Left forelimb (tissue), 1 donor: ENCODE measurements around the gene CCDC167.

Experiments used
- DNase-seq: peaks from one replicate; pipeline ENCODE4 v3.0.0-alpha.2; 2018; ENCODE audit warnings: low spot score

Gene CCDC167

DNA sequence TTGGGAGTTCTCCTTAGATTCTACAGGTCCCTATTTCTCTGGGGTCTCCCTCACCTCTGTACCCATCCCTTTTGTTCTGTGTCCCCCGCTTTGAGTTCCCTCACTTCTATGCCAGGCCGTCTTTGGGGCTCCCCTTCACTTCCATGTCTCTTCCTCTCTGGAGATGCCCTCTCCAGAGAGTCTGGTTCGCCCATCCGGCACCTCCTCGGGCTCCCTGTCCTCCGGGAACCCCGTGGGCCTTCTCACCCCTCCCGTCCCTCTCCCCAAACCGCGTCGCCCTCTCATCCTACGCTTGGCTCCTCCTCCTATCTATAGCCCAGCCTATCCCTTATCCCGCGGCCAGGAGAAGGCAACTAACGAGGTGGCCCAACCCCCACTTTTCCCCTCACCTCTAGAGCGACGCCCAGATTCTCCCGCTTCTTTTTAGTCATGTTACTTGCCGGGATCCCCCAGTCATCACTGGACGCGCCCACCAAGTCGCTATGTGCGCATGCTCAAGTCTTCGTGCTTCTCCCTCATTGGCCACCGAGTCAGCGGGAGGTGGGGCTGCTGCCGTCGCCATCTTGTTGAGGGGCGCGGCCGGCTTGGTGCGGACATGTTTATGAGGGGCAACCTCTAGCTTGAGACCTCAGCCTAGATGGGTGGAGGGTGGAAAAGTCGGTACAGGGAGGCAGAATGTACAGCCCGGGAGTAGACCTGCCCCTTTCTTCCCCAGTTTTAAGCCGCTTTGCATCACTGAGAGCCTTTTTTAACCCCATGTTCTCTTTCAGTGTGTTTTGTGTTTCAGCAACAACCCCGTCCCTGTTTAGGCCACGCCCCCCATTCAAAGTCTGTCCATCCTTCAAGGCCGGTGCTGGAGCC is at the start of gene CCDC167:
CCDC167 (minus strand) TSS at position 461 of the 861 bp plus-strand sequence; CDS start at position 431, 30 bp downstream.
- DNase-seq: peak; percentile 95

DNA sequence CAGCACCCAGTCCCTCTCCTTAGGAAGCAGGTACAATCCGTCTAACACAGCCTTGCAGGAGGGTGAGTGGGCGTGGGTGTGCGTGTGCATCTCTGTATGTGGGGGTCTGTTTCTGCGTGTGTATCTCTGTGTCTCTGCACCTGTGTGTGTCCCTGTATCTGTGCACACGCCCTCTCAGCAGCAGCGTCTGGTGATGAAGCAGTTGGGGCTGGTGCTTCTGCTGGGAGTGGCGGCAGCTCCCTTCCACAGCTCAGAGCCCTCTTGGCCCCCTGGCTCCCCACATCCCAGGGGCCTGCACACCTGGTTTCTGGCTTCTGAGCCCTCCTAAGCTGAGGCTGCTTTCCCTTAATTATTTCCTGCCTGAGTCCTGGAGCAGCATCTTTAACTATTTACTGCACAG is 49.5 kb upstream of the CCDC167 start:
- DNase-seq: no peak

DNA sequence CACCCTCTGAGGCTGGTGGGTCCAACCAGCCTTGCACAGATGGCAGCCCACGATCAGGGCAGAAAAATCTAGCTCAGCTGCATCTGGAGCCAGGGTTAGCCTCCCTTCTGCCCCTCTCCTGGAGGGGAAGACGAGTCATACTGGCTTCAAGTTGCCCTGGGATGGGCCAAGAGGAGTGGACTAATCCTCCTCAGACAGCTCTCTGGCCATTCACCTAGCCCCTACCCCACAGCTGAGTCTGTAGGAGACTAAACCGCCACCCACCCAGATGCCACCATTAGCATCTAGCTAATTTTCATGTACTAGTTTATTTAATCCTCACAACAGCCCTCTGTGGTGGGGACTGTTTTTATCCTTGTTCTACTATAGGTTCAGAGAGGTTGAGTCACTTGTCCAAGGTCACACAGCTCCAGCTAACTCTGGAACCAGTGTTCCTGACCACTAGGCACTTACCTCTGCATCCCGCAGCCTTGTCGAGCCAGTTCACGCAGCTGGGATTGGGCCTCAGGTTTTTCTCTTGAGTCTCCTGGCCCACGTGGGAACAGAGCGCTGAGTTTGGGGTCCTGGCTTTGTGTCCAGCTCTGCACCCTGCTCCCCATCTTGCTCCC is 48.5 kb upstream of the CCDC167 start:
- DNase-seq: no peak

DNA sequence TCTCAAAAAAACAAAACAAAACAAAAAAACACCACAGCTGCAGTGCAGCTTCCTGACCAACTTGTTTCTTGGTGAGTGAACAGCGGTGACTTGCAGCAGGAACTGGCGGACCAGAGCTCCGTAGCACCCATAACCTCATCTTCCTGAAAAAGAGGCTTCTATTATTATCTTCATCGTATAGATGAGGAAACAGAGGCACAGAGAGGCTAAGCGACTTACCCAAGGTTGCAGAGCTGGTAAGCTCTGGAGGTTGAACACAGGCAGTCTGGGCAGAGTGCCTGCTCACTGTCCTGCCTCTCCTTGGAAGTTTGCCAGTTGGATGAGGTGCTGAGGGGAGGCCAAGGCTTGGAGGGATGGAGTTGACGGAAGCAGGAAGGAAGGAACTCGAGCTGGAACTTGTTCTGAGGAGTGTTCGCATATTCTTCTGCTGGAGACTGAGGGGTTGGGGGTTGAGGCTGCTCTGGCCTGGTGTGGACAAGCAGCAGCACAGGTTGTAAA is 47.9 kb upstream of the CCDC167 start:
- DNase-seq: no peak

DNA sequence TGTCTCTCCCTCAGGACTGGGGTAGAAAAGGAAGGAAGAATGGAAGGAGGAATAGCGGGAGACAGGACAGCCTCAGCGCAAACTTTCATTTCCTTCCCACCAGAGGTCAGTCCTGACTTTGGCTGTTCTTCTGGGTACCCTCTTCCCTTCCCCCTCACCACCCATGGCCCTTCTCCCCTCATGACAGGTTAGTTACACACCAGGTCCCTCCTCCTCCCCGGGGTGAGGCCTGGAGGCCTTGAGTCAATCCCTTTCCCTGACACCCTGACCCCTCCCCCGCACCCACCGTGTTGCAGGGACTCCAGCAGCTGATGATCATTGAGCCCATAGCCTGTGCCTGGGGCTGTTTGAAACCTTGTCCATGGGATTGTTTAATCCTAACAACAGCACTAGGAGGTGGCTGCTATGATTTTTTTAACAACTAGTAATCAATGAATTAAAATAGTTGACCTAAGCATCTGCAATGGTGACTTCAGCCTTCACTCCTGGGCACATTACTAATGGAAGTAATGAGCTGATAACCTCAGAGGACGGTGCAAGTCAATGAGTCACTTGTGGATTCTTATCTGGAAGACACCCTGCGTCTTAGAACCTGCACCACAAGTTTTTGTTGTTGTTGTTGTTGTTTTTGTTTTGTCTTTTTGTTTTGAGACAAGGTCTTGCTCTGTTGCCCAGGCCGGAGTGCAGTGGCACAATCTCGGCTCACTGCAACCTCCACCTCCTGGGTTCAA is 46.6 kb upstream of the CCDC167 start:
- DNase-seq: no peak

DNA sequence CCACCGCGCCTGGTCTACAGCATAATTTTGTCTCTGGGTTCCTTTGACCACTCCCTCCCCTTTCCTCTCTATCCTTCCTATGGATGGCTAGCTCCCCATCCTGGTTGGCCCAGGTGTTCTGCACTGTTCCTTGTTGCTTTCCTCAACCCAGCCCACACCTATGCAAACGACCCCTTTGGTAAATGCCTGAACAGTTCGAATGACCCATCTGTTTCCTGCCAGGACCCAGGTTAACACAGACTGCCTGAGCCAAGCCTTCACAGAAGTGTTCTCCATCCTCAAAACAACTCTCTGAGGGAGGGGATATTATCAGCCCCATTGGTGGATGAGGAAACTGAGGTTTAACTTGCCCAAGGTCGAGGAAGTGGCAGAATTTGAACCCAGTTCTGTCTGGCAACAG is 44.8 kb upstream of the CCDC167 start:
- no peak for DNase-seq

- no peak for DNase-seq
Measured at GRCh38 chr6:37543361-37543760, 43.7 kb upstream of the CCDC167 start.

- no peak for DNase-seq
Measured at GRCh38 chr6:37541346-37541745, 41.7 kb upstream of the CCDC167 start.

- no peak for DNase-seq
Measured at GRCh38 chr6:37540390-37540789, 40.7 kb upstream of the CCDC167 start.

DNA sequence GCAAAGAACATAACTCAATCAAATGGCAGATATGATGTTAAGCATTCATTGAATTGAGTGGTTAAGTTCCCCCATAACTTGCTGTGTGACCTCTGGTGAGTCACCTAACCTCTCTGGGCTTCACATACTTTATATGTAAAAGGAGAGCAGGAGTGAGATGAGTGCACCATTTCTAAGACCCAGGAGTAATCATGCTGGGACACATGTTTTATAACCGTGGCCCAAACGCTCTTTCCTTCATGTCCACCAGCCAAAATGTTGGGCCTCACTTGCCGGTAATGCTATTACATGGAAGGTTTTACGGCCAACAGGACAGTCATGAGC is 40.3 kb upstream of the CCDC167 start:
- no peak for DNase-seq

GRCh38 chr6:37539171-37540028 is 39.7 kb upstream of the CCDC167 start:
- DNase-seq: no peak

GRCh38 chr6:37538107-37538506 is 38.4 kb upstream of the CCDC167 start:
- DNase-seq: no peak

- no peak for DNase-seq
Measured at GRCh38 chr6:37537548-37537947, 37.9 kb upstream of the CCDC167 start.

DNA sequence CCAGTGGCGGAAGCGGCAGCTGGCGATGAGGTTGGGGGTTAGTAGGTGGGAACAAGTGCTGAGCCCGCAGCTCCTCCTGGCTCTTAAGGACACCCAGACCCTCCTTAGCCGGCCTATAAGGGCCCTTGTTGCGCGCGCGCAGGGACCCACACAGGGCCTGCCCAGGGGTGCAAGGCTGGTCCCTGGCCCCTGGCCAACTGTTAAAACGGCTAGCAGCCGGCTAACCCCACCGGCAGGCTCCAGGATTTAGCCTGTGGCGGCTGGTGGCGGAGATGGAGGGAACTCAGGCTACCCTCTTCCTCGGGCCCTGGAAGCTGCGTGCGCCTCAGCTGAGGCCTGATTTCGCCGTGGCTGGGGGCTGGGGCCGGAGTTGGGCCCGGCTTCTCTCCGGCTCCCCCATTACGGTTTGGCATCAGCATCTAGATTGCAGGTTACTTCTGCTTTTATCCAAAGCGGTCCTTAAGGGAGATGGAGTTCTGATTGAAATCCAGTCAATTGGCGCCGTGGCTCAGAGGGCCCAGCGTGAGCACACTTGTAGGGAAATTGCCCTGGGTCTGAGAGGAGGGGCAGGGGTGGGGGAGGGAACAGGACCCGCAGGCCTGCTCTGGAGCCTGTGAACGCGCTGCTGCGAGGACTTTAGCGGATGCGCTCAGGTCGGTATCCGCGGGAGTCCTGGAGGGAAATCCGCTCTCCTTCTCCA is 36.9 kb upstream of the CCDC167 start:
- no peak for DNase-seq

DNA sequence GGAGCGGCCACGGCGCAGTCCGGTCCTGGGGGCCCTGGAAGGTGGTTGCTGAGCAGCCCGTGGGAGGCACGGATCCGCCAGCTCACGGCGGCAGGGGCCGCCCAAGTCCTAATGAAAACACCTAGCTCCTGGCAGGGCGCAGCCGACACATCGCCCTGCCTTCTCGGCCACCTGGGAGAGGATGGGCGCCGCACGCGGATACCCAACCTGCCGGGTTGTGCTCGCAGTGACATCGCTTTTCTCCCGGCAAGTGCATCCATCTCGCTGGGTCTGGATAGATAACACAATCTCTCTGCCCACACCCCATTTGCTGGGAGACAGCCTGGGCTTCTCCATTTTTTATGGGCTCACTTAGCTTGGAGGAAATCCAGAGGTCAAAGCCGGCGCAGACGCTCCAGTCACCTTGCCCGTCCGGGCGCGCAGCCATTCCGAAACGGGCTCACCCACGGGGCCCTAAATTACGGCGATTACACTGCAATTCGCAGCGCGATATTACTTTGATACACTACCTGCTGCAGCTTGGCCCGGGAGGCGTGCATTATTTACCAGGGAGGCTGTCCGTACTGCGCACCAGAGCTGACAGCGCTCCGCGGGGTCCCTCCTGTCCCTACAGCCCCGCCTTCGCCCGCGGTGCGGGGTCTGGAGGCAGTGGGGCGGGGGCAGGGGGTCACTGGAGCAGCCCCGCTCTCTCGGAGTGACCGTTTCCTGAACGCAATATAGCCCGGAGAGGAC is 36.2 kb upstream of the CCDC167 start:
- no peak for DNase-seq

DNA sequence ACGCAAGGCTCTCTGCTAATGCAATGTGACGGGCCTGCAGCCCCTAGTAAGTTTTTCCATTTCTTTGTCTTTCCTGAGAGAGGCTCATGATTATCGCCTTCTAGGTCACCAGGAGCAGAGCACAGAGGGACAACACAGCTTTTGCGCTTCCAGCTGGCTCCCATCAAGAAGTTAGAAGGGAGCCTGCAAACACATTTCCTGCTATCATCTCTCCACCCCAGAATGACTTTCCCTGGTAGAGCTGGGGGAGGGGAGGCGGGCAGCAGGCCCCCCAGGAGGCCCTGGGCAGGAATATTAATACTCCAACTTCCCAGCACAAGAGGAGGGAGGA is 35.7 kb upstream of the CCDC167 start:
- DNase-seq: no peak

- no peak for DNase-seq
Measured at GRCh38 chr6:37534893-37535292, 35.2 kb upstream of the CCDC167 start.

DNA sequence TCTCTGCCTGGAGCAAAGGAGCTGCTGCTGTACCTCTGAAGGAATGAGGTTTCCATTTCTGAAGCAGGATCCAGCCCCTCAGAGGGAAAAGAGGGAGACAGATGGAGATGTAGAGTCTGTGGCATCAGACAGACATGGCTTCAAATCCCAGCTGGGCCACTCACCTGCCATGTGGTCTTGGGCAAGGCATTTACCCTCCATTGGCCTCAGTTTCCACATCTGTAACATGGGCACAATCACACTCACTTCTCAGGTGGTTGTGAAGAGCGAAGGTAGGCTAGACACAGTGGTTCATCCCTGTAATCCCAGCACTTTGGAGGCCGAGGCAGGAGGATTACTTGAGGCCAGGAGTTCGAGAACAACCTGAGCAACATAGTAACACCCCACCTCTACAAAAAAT is 32.4 kb upstream of the CCDC167 start:
- no peak for DNase-seq

- no peak for DNase-seq
Measured at GRCh38 chr6:37531437-37532036, 31.8 kb upstream of the CCDC167 start.

- no peak for DNase-seq
Measured at GRCh38 chr6:37531026-37531425, 31.3 kb upstream of the CCDC167 start.
